Activated T-helper 17 cell treated with anti-CD3 and anti-CD28 coated beads, Interleukin-2, amount 50 U/mL, for 72 hours (primary cell): ENCODE results near the gene IL22. TPM values are rescaled to one million over a fixed set of nuclear protein-coding genes. Genes with fewer than 3 reads are reported as not detected.

ENCODE experiments used
- ATAC-seq: fragments of 150-1000 bp; cut with Tn5 transposase; replicated peaks from 2 replicates; pipeline ENCODE4 v1.10.0; 2021; ENCODE audit warnings: mild to moderate bottlenecking, moderate library complexity
- H3K27ac Mint-ChIP-seq: one replicate; pipeline ENCODE4 v1.8.0; 2022; ENCODE audit warnings: mixed read lengths
- H3K27me3 Mint-ChIP-seq: one replicate; pipeline ENCODE4 v1.8.0; 2022; ENCODE audit warnings: mixed read lengths
- H3K36me3 Mint-ChIP-seq: one replicate; pipeline ENCODE4 v1.8.0; 2022; ENCODE audit warnings: low read depth, mild to moderate bottlenecking, mixed read lengths
- H3K4me1 Mint-ChIP-seq: one replicate; pipeline ENCODE4 v1.8.0; 2022; ENCODE audit warnings: mixed read lengths
- H3K4me3 Mint-ChIP-seq: one replicate; pipeline ENCODE4 v1.8.0; 2022; ENCODE audit warnings: mild to moderate bottlenecking, mixed read lengths
- H3K9me3 Mint-ChIP-seq: one replicate; pipeline ENCODE4 v1.8.0; 2022; ENCODE audit warnings: mixed read lengths
- total RNA-seq, 2 donors: library from RNA; stranded (reverse); gene quantifications; one replicate each; pipeline ENCODE4 v1.2.3, GENCODE V29; 2022

The IL22 gene
- total RNA-seq, 2 donors from 2014 or later, result 52.3 to 253 TPM

GRCh38 chr12:68199127-68199526 is 54.3 kb downstream of the IL22 start:
- Mint-ChIP-seq H3K9me3 (no peaks in the 10 kb centered on the region), H3K4me1 (peaks cover 30% of the 10 kb centered on the region), H3K27ac (peak overlapping the region; percentile 62), H3K36me3 (no peaks in the 10 kb centered on the region), H3K27me3 (no peaks in the 10 kb centered on the region), H3K4me3 (peak overlapping the region; percentile 55)
- ATAC-seq, result no peak

DNA sequence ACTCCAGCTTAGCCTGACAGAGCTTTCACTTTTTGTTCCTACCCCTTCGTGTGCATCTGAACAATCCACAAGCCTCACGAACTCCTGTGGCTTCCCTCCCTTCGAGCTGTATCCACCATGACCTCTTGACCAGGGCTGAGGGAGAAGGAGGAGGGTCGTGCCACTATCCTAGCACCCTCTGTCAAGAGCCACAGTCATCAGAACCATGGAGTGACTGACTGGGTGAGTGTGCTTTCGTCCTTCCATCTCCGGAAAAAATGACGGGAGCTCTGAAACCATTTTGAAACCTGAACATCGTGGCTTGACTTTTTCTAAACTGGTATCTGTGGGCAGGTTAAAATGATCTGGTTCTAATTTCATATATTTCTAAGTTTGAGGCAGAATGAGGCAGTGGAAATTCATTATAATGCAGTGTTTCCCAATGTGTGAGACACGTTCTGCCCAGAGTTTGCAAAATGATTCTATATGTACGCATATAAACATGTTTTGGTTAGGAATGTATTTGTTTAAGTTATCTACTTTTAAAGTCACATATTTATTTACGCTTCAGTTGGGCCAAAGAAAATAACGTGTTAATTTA is 54.8 kb downstream of the IL22 start:
- H3K9me3 Mint-ChIP-seq, result no peaks in the 10 kb centered on the region
- H3K4me3 Mint-ChIP-seq, result peak overlapping the region; percentile 55
- peak overlapping the region; percentile 62 for H3K27ac Mint-ChIP-seq
- H3K4me1 Mint-ChIP-seq, result peaks cover 28% of the 10 kb centered on the region
- no peaks in the 10 kb centered on the region for H3K36me3 Mint-ChIP-seq
- ATAC-seq, result peak; percentile 79
- H3K27me3 Mint-ChIP-seq, result no peaks in the 10 kb centered on the region

Other genes starting within 250 kb of the IL22 start
- gene IFNG, start 93.9 kb downstream of the IL22 start, total RNA-seq, result 10 to 100 TPM; 33.2 to 51.7 TPM
- gene IL26, start 27.8 kb downstream of the IL22 start, total RNA-seq, result 10 to 100 TPM in 1 of 2 donors, 1 to 10 TPM in 1; 8.0 to 66.8 TPM
- 10 to 100 TPM; 14.2 to 31.5 TPM for gene MDM1, start 78.8 kb upstream of the IL22 start, total RNA-seq